GM19467 (cell line): ENCODE measurements around the gene FAM110D.

Source experiments
- ATAC-seq: cut with Tn5 transposase; IDR thresholded peaks from one replicate; pipeline ENCODE4 v1.9.1; 2021; ENCODE audit warnings: mild to moderate bottlenecking, moderate library complexity; ENCODE audit not compliant: unreplicated experiment

FAM110D gene

GRCh38 chr1:26160527-26161414 lies 1.9 kb downstream of the FAM110D start:
- ATAC-seq: no peak

- no peak for ATAC-seq
Measured at GRCh38 chr1:26161415-26162219, 2.7 kb downstream of the FAM110D start.

GRCh38 chr1:26162220-26162709 lies 3.4 kb downstream of the FAM110D start:
- ATAC-seq: no peak

- ATAC-seq: no peak
Measured at GRCh38 chr1:26163684-26164035, 4.8 kb downstream of the FAM110D start.

- ATAC-seq: no peak
Measured at GRCh38 chr1:26164036-26164860, 5.4 kb downstream of the FAM110D start.

- ATAC-seq: no peak
Measured at GRCh38 chr1:26164861-26165842, 6.3 kb downstream of the FAM110D start.

- no peak for ATAC-seq
Measured at GRCh38 chr1:26166719-26167281, 7.9 kb downstream of the FAM110D start.

- ATAC-seq: no peak
Measured at GRCh38 chr1:26168410-26169197, 9.7 kb downstream of the FAM110D start, which contains the start of gene C1orf232. TSS of gene C1orf232 (minus strand) at chr1:26168963. CDS start at chr1:26168499, 464 bp downstream.

GRCh38 chr1:26169198-26169554 lies 10.3 kb downstream of the FAM110D start:
- ATAC-seq: no peak

- peak; percentile 89 for ATAC-seq
Measured at GRCh38 chr1:26169669-26170471, 11.0 kb downstream of the FAM110D start, which contains the start of gene ZNF593. TSS of gene ZNF593 (plus strand) at chr1:26169908. CDS start at chr1:26169984, 76 bp downstream.

GRCh38 chr1:26170472-26170821 lies 11.6 kb downstream of the FAM110D start:
- ATAC-seq: no peak

GRCh38 chr1:26171084-26172072 lies 12.5 kb downstream of the FAM110D start, which contains the start of gene ZNF593OS:
TSS of gene ZNF593OS (minus strand) at chr1:26171832. CDS start at chr1:26171661, 171 bp downstream.
- ATAC-seq: no peak

GRCh38 chr1:26175346-26175745 lies 16.5 kb downstream of the FAM110D start:
- ATAC-seq: no peak

GRCh38 chr1:26177182-26177684 lies 18.4 kb downstream of the FAM110D start, which contains the start of gene CNKSR1:
TSS of gene CNKSR1 (plus strand) at chr1:26177491. CDS start at chr1:26177548, 57 bp downstream.
- ATAC-seq: no peak

- ATAC-seq: no peak
Measured at GRCh38 chr1:26180010-26180506, 21.2 kb downstream of the FAM110D start.
